Muscle layer of colon (tissue), 2 donors: ENCODE data around the gene SUV39H2.
A peak's percentile ranks its signal among the peaks of the same experiment; 100 is the strongest.
"Not testable (repeated sequence)": the region's sequence is repeated elsewhere in the genome, so short reads cannot be mapped to it uniquely, and the experiment has no call there.

ENCODE experiments used
- H3K27ac ChIP-seq: one replicate; pipeline ENCODE4 v1.7.0; 2013; ENCODE audit warnings: low read depth, mild to moderate bottlenecking, low read length, moderate library complexity
- H3K27me3 ChIP-seq, 2 donors: one replicate each; pipeline ENCODE4 v1.7.0; 2013; ENCODE audit warnings: low read length in 2 of 2, mild to moderate bottlenecking in 2 of 2; ENCODE audit not compliant: insufficient read depth in 2 of 2, control insufficient read depth in 1 of 2
- H3K36me3 ChIP-seq: one replicate; pipeline ENCODE4 v1.7.0; 2013; ENCODE audit warnings: mild to moderate bottlenecking, low read length; ENCODE audit not compliant: insufficient read depth
- H3K4me1 ChIP-seq: one replicate; pipeline ENCODE4 v1.7.0; 2013; ENCODE audit warnings: mild to moderate bottlenecking, low read length; ENCODE audit not compliant: insufficient read depth
- H3K4me3 ChIP-seq, 2 donors: one replicate each; pipeline ENCODE4 v1.7.0; 2013; ENCODE audit warnings: low read length in 2 of 2, low read depth in 1 of 2, mild to moderate bottlenecking in 1 of 2, moderate library complexity in 1 of 2
- H3K9ac ChIP-seq: one replicate; pipeline ENCODE4 v1.7.0; 2013; ENCODE audit warnings: low read length
- H3K9me3 ChIP-seq: one replicate; pipeline ENCODE4 v1.7.0; 2013; ENCODE audit warnings: mild to moderate bottlenecking, low read length
- donor health status: abdominal sarcoma.
- donor health status: Adenocarcinoma of cecum.

Gene SUV39H2

DNA sequence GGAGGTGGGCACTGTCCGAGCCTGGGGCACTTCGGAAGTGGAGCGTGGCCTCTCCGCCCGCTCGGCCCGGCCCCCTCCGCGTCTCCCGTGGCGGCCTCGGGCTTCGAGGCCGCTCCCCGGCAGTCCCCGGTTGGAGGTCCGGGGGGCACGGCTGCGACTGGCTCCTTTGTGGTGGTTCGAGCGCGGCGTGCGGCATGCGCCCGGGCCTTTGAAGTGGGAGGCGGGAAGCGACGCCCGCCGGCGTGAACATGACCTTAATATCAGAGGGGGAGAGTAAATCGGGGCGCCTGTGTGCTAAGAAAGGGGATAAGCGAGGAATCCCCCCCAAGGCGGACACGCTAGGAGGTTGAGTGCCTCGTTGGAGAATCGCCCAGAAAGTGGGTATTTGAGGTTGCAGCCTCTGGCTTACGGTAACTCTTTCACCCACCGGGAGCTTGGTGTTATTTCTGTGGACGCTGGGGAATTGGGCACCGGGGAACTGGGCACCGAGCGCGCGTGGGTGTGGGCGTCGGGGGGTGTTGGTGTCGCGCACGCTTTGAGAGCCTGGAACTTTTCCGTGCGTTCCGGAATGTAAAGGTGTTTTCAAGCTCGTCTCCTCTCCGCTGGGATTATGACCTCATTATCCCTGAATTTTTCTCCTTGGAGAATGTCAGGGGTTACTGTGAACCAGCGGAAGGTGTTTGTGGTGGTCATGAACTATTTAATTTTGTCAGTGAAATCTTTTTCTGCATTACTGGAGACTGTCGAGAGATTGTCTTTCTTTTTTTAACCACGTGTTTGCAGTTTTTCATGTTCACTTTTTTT lies 660 bp downstream of the SUV39H2 start:
- Histone ChIP-seq H3K4me1 (peaks cover 21% of the 10 kb centered on the region), H3K36me3 (no peaks in the 10 kb centered on the region), H3K4me3 (peak overlapping the region; percentile 75 to 76), H3K27me3 (no peaks in the 10 kb centered on the region), H3K27ac (peak overlapping the region; percentile 53), H3K9me3 (no peaks in the 10 kb centered on the region), H3K9ac (peak overlapping the region; percentile 58)

DNA sequence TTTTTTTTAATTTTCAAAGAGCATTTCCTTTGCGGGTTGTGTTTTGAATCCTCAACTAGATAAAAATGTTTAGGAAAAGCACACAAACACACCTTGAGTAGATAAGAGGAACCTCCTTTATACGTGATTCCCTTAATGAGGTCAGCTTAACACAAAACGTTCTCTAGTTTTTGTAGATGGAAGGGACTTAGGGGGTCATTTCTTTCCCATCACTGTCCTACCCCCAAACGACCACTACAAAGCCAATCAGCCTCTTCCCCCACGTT lies 1.2 kb downstream of the SUV39H2 start:
- H3K9ac ChIP-seq: no peak overlapping the region
- H3K9me3 ChIP-seq: no peaks in the 10 kb centered on the region
- H3K27ac ChIP-seq: no peak overlapping the region
- H3K4me3 ChIP-seq: peak overlapping the region in 1 of 2 donors; percentile 75
- no peaks in the 10 kb centered on the region for H3K27me3 ChIP-seq
- peaks cover 21% of the 10 kb centered on the region for H3K4me1 ChIP-seq
- H3K36me3 ChIP-seq: no peaks in the 10 kb centered on the region

DNA sequence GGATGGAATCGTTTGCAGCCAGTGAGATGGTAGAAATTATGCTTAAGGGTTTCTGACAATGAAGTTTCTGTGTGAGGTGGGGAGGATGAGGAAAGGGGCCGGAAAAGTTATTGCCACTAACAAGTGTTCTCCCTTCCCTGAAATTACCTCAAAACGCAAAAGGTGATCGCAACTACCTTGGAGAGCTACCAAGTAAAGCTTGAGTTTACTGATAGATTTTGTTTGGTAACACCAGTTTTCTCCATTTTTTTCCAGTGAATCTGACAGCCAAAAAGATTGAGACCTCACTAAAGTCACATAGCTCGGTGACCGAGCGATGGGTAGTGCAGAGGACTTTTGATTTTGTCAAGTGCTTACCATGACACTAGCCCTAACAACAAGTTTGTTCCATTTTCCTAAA lies 1.6 kb downstream of the SUV39H2 start:
- peak overlapping the region in 1 of 2 donors; percentile 75 for H3K4me3 ChIP-seq
- H3K4me1 ChIP-seq: peaks cover 21% of the 10 kb centered on the region
- H3K36me3 ChIP-seq: no peaks in the 10 kb centered on the region
- no peak overlapping the region for H3K9ac ChIP-seq
- no peaks in the 10 kb centered on the region for H3K27me3 ChIP-seq
- no peak overlapping the region for H3K27ac ChIP-seq
- no peaks in the 10 kb centered on the region for H3K9me3 ChIP-seq

DNA sequence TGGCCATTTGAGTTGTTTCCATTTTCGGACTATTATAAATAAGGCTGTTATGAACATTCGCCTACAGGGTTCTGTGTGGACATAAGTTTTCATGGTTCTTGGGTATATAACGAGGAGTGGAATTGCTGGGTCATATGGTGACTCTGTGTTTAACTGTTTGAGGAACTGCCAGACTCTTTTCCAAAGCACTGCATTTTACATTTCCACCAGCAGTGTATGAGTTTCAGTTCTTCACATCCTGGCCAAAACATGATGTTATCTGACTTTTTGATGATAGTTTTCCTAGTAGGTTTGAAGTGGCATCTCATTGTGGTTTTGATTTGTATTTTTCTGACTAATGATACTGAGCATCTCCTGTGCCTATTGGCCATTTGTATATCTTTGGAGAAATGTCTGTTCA lies 5.4 kb downstream of the SUV39H2 start:
- H3K27me3 ChIP-seq: no peaks in the 10 kb centered on the region
- no peaks in the 10 kb centered on the region for H3K9me3 ChIP-seq
- no peak overlapping the region for H3K27ac ChIP-seq
- H3K9ac ChIP-seq: no peak overlapping the region
- H3K36me3 ChIP-seq: no peaks in the 10 kb centered on the region
- peaks cover 11% of the 10 kb centered on the region for H3K4me1 ChIP-seq
- H3K4me3 ChIP-seq: no peak overlapping the region

DNA sequence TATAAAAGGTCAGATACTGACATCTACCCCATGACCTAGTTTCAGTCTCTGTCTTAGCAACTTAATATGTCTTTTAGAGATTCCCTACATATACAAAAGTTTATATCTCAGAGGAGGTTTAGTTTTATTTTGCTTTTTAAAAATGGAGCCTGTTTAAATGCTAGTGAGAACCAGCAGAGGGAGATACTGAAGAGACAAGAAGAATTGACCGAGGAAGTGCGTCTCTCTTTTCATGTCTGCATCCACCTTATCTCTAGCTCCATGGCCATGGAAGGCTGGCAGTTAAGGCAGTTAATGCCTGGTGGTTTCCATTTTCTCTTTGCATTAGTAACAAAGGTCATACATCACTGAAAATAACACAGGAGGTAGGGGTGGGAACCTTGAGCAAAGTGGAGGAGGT lies 10.7 kb downstream of the SUV39H2 start:
- no peak overlapping the region for H3K27ac ChIP-seq
- no peaks in the 10 kb centered on the region for H3K36me3 ChIP-seq
- no peaks in the 10 kb centered on the region for H3K9me3 ChIP-seq
- no peaks in the 10 kb centered on the region for H3K27me3 ChIP-seq
- H3K4me1 ChIP-seq: no peaks in the 10 kb centered on the region
- H3K9ac ChIP-seq: no peak overlapping the region
- H3K4me3 ChIP-seq: no peak overlapping the region

DNA sequence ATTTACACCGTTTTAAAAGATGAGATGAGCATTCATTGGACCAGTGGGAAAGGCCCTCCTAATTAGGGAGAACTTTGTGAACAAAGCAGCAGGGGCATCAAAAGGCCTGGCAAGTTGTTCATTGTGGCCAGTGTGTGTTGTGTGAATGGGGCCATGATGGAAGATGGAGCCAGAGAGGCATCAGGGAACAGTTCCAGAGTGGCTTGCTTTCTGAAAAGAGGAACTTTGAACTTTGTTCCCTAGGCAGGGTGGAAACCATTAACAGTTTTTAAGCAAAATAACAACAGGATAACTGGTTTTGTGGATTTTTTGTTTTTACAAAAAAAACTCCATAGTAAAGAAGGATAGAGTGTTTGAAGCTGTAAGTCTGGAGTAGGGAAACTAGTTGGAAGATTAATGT lies 12.5 kb downstream of the SUV39H2 start:
- no peak overlapping the region for H3K4me3 ChIP-seq

DNA sequence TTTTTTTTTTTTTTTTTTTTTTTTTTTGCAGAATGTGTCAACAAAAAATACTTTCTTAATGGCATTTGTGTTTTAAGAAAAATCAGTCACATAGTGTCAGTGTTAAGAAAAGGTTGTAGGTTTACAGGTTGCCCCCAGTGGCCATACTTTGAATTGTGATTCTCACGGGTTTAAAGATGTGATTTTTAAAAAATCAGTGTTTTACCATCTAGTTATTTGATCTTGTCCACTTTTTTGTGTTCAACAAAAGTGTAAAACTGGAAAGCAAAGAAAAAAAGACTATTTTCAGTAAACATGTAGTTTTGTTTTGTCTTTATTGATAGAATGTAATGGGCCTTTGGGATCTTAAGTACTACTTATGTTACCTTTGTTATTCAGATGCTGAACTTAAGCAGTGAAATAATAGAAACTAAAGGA lies 25.7 kb downstream of the SUV39H2 start:
- H3K27me3 ChIP-seq: no peaks in the 10 kb centered on the region
- H3K4me3 ChIP-seq: no peak overlapping the region
- peaks cover 20% of the 10 kb centered on the region for H3K36me3 ChIP-seq
- no peaks in the 10 kb centered on the region for H3K9me3 ChIP-seq
- H3K9ac ChIP-seq: no peak overlapping the region
- H3K27ac ChIP-seq: no peak overlapping the region
- H3K4me1 ChIP-seq: no peaks in the 10 kb centered on the region

More for the DNA sequence above, 12.5 kb downstream of the SUV39H2 start:
- Histone ChIP-seq H3K4me1 (no peaks in the 10 kb centered on the region), H3K9me3 (no peaks in the 10 kb centered on the region), H3K9ac (no peak overlapping the region), H3K36me3 (no peaks in the 10 kb centered on the region), H3K27ac (no peak overlapping the region), H3K27me3 (no peaks in the 10 kb centered on the region)

DNA sequence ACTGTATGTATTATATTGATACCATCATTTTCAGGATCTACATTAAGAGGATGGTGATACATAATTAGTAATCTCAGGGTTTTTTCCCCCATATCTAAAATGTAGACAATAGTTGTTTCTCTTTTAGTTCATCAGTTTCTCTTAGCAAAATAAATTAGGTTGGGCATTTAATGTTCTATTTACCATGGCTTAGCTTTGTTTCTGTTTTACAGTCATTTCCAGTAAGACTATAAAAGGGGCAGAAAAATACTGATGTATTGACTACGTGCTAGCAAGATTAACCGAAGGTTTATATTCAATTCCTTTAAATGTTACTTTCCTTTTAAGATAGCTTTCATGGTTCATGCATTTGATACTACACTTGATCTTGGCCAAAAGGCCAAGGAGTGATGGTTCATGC lies 26.2 kb downstream of the SUV39H2 start:
- Histone ChIP-seq H3K9ac (no peak overlapping the region), H3K4me3 (no peak overlapping the region), H3K9me3 (no peaks in the 10 kb centered on the region), H3K4me1 (no peaks in the 10 kb centered on the region), H3K27me3 (no peaks in the 10 kb centered on the region), H3K27ac (no peak overlapping the region), H3K36me3 (peaks cover 21% of the 10 kb centered on the region)

DNA sequence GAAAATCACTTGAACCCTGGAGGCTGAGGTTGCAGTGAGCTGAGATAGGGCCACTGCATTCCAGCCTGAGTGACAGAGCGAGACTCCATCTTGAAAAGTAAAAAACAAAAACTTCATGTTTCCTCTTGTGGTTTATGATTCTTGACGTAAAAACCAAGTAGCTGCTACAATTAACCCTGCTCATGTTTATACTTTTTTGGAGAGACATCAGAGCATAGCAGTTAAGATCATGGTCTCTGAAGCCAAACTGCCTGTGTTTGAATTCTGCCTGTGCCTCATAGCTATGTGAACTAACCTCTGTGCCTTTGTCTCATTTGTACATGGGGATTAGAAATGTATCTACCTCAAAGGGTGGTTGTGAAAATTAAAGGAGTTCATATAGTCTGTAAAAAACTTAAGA lies 27.2 kb downstream of the SUV39H2 start:
- H3K9ac ChIP-seq: no peak overlapping the region
- H3K4me1 ChIP-seq: no peaks in the 10 kb centered on the region
- no peak overlapping the region for H3K27ac ChIP-seq
- no peaks in the 10 kb centered on the region for H3K9me3 ChIP-seq
- H3K4me3 ChIP-seq: no peak overlapping the region
- H3K27me3 ChIP-seq: no peaks in the 10 kb centered on the region
- peaks cover 30% of the 10 kb centered on the region for H3K36me3 ChIP-seq

DNA sequence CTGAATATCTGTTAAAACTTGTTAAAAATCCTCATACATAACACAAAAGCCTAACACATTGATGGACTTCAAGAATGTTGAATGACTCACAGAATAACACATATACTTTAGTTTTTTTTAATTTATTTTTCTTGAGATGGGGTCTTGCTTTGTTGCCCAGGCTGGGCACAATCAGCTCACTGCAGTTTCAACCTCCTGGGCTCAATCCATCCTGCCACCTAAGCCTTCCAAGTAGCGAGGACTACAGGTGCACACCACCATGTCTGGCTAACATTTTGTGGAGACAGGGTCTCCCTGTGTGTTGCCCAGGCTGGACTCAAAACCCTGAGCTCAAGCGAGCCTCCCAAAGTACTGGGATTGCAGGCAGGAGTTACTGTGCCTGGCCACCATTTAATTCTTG lies 28.1 kb downstream of the SUV39H2 start:
- Histone ChIP-seq H3K4me3 (no peak overlapping the region), H3K27ac (no peak overlapping the region), H3K4me1 (no peaks in the 10 kb centered on the region), H3K9me3 (no peaks in the 10 kb centered on the region), H3K36me3 (peaks cover 34% of the 10 kb centered on the region), H3K9ac (no peak overlapping the region), H3K27me3 (no peaks in the 10 kb centered on the region)

DNA sequence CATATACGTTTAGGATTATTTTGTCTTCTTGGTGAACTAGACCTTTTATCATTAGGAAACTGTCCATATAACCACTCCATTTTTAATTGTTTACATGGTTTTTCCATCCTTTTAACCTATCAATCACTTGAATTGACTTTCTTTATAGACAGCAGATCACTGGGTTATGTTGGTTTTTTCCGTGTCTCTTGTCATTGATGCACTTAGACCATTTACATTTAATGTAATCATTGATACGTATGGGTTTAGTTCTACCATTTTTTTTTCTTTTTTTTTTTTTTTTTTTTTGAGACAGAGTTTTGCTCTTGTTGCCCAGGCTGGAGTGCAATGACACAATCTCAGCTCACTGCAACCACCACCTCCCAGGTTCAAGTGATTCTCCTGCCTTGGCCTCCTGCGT lies 28.9 kb downstream of the SUV39H2 start:
- peaks cover 34% of the 10 kb centered on the region for H3K36me3 ChIP-seq
- H3K27me3 ChIP-seq, H3K27ac ChIP-seq: not testable (repeated sequence)

DNA sequence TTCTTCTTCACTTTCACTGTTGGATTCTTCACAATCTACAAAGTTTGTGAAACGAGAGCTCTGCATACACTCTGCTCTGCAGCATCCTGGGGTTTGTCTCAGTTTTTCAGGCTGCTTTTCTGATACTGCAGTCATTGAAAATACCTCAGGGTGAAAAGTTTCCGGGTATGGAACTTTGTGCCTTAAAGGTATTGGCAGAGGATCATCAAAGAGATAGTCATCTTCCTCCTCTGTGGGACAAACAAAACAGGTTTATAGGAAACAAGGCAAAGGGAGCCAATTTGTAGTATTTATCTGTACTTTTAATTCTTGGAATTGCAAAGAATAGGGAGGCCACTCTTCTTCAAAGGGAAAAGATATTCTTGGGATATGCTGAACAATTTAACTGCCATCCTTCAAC lies 30.4 kb downstream of the SUV39H2 start:
- Histone ChIP-seq H3K36me3 (peaks cover 40% of the 10 kb centered on the region), H3K4me3 (no peak overlapping the region), H3K9me3 (no peaks in the 10 kb centered on the region), H3K27me3 (no peaks in the 10 kb centered on the region), H3K27ac (no peak overlapping the region), H3K9ac (no peak overlapping the region), H3K4me1 (no peaks in the 10 kb centered on the region)

More for the DNA sequence above, 28.9 kb downstream of the SUV39H2 start:
- not testable (repeated sequence) for H3K9ac ChIP-seq, H3K9me3 ChIP-seq, H3K4me3 ChIP-seq, H3K4me1 ChIP-seq
